Left ventricle myocardium inferior (tissue), 1 donor: ENCODE results near the gene FGF12. TPM values are rescaled to one million over a fixed set of nuclear protein-coding genes. Genes with fewer than 3 reads are reported as not detected.
A peak's percentile ranks its signal among the peaks of the same experiment; 100 is the strongest.

Source experiments
- DNase-seq: peaks from one replicate; pipeline ENCODE4 v3.0.0-alpha.2; 2020
- H3K27ac ChIP-seq: fragments of 200-600 bp; replicated peaks from 2 replicates; pipeline ENCODE4 v1.8.0; 2021
- H3K27me3 ChIP-seq: fragments of 200-600 bp; 2 replicates; pipeline ENCODE4 v1.8.0; 2021; ENCODE audit warnings: low read depth
- H3K36me3 ChIP-seq: fragments of 200-600 bp; 2 replicates; pipeline ENCODE4 v1.8.0; 2021
- H3K4me1 ChIP-seq: fragments of 200-600 bp; 2 replicates; pipeline ENCODE4 v1.8.0; 2021
- H3K4me3 ChIP-seq: fragments of 200-600 bp; 2 replicates; pipeline ENCODE4 v1.8.0; 2021; ENCODE audit warnings: mild to moderate bottlenecking, moderate library complexity
- H3K9me3 ChIP-seq: fragments of 200-600 bp; replicated peaks from 2 replicates; pipeline ENCODE4 v1.8.0; 2021
- CTCF ChIP-seq: fragments of 200-600 bp; IDR thresholded peaks from 2 replicates; pipeline ENCODE4 v1.8.0; 2021; ENCODE audit warnings: antibody characterized with exemption, mild to moderate bottlenecking, borderline replicate concordance
- intact Hi-C: fragments of 100-400 bp; cut with micrococcal nuclease; formaldehyde crosslinking; loops from one replicate; pipeline ENCODE4 v1.11.0; 2022
- total RNA-seq: library from RNA; stranded (reverse); fragmentation: NEBNext Ultra II Directional; extraction: Animal tissue kit (Norgen Biotek cat#: 25700); gene quantifications from one replicate; pipeline ENCODE4 v1.2.1, GENCODE V29; 2021
- donor health status: DM: no; HTN: yes; CAD: no; lungs with severe emphysema.

Gene FGF12
- total RNA-seq, 1 donor from 2014 or later: 325 TPM

GRCh38 chr3:192639987-192640386 lies 87.4 kb downstream of the FGF12 start:
- TF ChIP-seq CTCF: no peak
- intact Hi-C loops: no loop called here
- H3K27ac ChIP-seq: peak overlapping the region; percentile 92
- DNase-seq: no peak
- no peak overlapping the region for H3K4me3 ChIP-seq
- no peaks in the 10 kb centered on the region for H3K9me3 ChIP-seq
- no peaks in the 10 kb centered on the region for H3K27me3 ChIP-seq
- H3K4me1 ChIP-seq: peaks cover 39% of the 10 kb centered on the region
- H3K36me3 ChIP-seq: no peaks in the 10 kb centered on the region

GRCh38 chr3:192637803-192638202 lies 89.5 kb downstream of the FGF12 start:
- no peak for DNase-seq
- H3K27me3 ChIP-seq: no peaks in the 10 kb centered on the region
- no peak for TF ChIP-seq CTCF
- intact Hi-C loops: no loop called here
- H3K36me3 ChIP-seq: no peaks in the 10 kb centered on the region
- H3K27ac ChIP-seq: peak overlapping the region; percentile 92
- peaks cover 34% of the 10 kb centered on the region for H3K4me1 ChIP-seq
- H3K4me3 ChIP-seq: no peak overlapping the region
- no peaks in the 10 kb centered on the region for H3K9me3 ChIP-seq

GRCh38 chr3:192636517-192637444 lies 90.6 kb downstream of the FGF12 start:
- Histone ChIP-seq H3K4me3 (no peak overlapping the region), H3K9me3 (no peaks in the 10 kb centered on the region), H3K27ac (peak overlapping the region; percentile 92), H3K36me3 (no peaks in the 10 kb centered on the region), H3K27me3 (no peaks in the 10 kb centered on the region), H3K4me1 (peaks cover 39% of the 10 kb centered on the region)
- peak; percentile 45 for DNase-seq
- intact Hi-C loops: no loop called here
- no peak for TF ChIP-seq CTCF

GRCh38 chr3:192629429-192629828 lies 97.9 kb downstream of the FGF12 start:
- H3K27me3 ChIP-seq: no peaks in the 10 kb centered on the region
- no peaks in the 10 kb centered on the region for H3K9me3 ChIP-seq
- no peaks in the 10 kb centered on the region for H3K36me3 ChIP-seq
- intact Hi-C loops: no loop called here
- no peak for TF ChIP-seq CTCF
- H3K27ac ChIP-seq: peak overlapping the region; percentile 10
- peaks cover 26% of the 10 kb centered on the region for H3K4me1 ChIP-seq
- no peak for DNase-seq
- H3K4me3 ChIP-seq: no peak overlapping the region

GRCh38 chr3:192621909-192622308 lies 105.4 kb downstream of the FGF12 start:
- DNase-seq: no peak
- intact Hi-C loops: no loop called here
- peaks cover 13% of the 10 kb centered on the region for H3K4me1 ChIP-seq
- H3K36me3 ChIP-seq: no peaks in the 10 kb centered on the region
- TF ChIP-seq CTCF: no peak
- H3K27ac ChIP-seq: no peak overlapping the region
- no peak overlapping the region for H3K4me3 ChIP-seq
- no peaks in the 10 kb centered on the region for H3K27me3 ChIP-seq
- H3K9me3 ChIP-seq: no peaks in the 10 kb centered on the region
